ENCODE measurements around the gene KLHL20. TPM values are rescaled to one million over a fixed set of nuclear protein-coding genes. Genes with fewer than 3 reads are reported as not detected.

Gene KLHL20
- 9.6 and 18.3 TPM in 2 replicates for total RNA-seq

GRCh38 chr1:173714759-173715537, at the start of gene KLHL20:
Gene KLHL20 (plus strand): TSS chr1:173714981. CDS start chr1:173716044, 1,063 bp downstream.

GRCh38 chr1:173669491-173669941, 45.3 kb upstream of the KLHL20 start, which contains the start of gene ANKRD45:
Gene ANKRD45 (minus strand): TSS chr1:173669851. CDS start chr1:173659418, 10,433 bp downstream.

GRCh38 chr1:173824315-173825081, 109.7 kb downstream of the KLHL20 start, which contains the start of the genes CENPL and DARS2:
Gene CENPL (minus strand): TSS chr1:173824883. CDS start chr1:173811299, 13,584 bp downstream.
Gene DARS2 (plus strand): TSS chr1:173824673. CDS start chr1:173825230, 557 bp downstream.

Other genes starting within 250 kb of the KLHL20 start
- 157 and 190 TPM in 2 replicates for gene PRDX6, start 237.6 kb upstream of the KLHL20 start, total RNA-seq
- not detected in 2 replicates for gene SLC9C2, start 111.9 kb upstream of the KLHL20 start, total RNA-seq
- not detected in 2 replicates for gene TEX50, start 79.6 kb upstream of the KLHL20 start, total RNA-seq
- 0.76 TPM in 1 of 2 replicates, not detected in the other for gene ANKRD45, start 45.1 kb upstream of the KLHL20 start, total RNA-seq
- 12.9 and 30.1 TPM in 2 replicates for gene DARS2, start 109.7 kb downstream of the KLHL20 start, total RNA-seq
- gene CENPL, start 109.9 kb downstream of the KLHL20 start, total RNA-seq = 4.2 and 23.5 TPM in 2 replicates
- gene GAS5, start 153.0 kb downstream of the KLHL20 start, total RNA-seq = 217 and 319 TPM in 2 replicates
- 2.4 and 6.0 TPM in 2 replicates for gene ZBTB37, start 153.4 kb downstream of the KLHL20 start, total RNA-seq
- gene SERPINC1, start 202.3 kb downstream of the KLHL20 start, total RNA-seq = 0.25 TPM in 1 of 2 replicates, not detected in the other